Natural killer cell (primary cell): ENCODE results near the gene CCDC30. TPM values are rescaled to one million over a fixed set of nuclear protein-coding genes. Genes with fewer than 3 reads are reported as not detected.

Experiments
- ATAC-seq, 3 donors: fragments of 150-1000 bp in 2 of 3; fragments of 200-7000 bp in 1 of 3; cut with Tn5 transposase; 1 replicate in 1 of 3; 2 replicates in 2 of 3; pipeline ENCODE4 v1.10.0; 2021; ENCODE audit warnings: mild to moderate bottlenecking in 2 of 3, moderate library complexity in 2 of 3
- DNase-seq, 2 donors: peaks; one replicate each; pipeline versions ENCODE4 v3.0.0 to v3.0.0-alpha.2; 2013 to 2021; ENCODE audit warnings: mixed read lengths in 1 of 2
- H3K27ac ChIP-seq: one replicate; pipeline ENCODE4 v1.5.1; 2013; ENCODE audit warnings: mild to moderate bottlenecking, low read length
- H3K27me3 ChIP-seq: one replicate; pipeline ENCODE4 v1.6.1; 2013; ENCODE audit warnings: low read length; ENCODE audit not compliant: control insufficient read depth, insufficient read depth
- H3K36me3 ChIP-seq: one replicate; pipeline ENCODE4 v1.6.1; 2013; ENCODE audit warnings: low read length; ENCODE audit not compliant: control insufficient read depth, insufficient read depth
- H3K4me1 ChIP-seq: one replicate; pipeline ENCODE4 v1.6.1; 2013; ENCODE audit warnings: low read length; ENCODE audit not compliant: control insufficient read depth, insufficient read depth
- H3K4me3 ChIP-seq: one replicate; pipeline ENCODE4 v1.5.1; 2013; ENCODE audit warnings: low read length
- H3K9me3 ChIP-seq: one replicate; pipeline ENCODE4 v1.6.1; 2013; ENCODE audit warnings: low read length; ENCODE audit not compliant: control insufficient read depth, insufficient read depth
- H3K27ac Mint-ChIP-seq, 2 donors: one replicate each; pipeline ENCODE4 v1.8.0; 2022; ENCODE audit warnings: mild to moderate bottlenecking in 2 of 2, mixed read lengths in 2 of 2, moderate library complexity in 1 of 2
- H3K27me3 Mint-ChIP-seq, 2 donors: one replicate each; pipeline ENCODE4 v1.8.0; 2022; ENCODE audit warnings: low read depth in 2 of 2, mixed read lengths in 2 of 2
- H3K36me3 Mint-ChIP-seq: one replicate; pipeline ENCODE4 v1.8.0; 2022; ENCODE audit warnings: mixed read lengths
- H3K4me1 Mint-ChIP-seq, 2 donors: one replicate each; pipeline ENCODE4 v1.8.0; 2022; ENCODE audit warnings: mixed read lengths in 2 of 2
- H3K4me3 Mint-ChIP-seq: one replicate; pipeline ENCODE4 v1.8.0; 2022; ENCODE audit warnings: mild to moderate bottlenecking, moderate library complexity, mixed read lengths
- H3K9me3 Mint-ChIP-seq, 2 donors: one replicate each; pipeline ENCODE4 v1.8.0; 2022; ENCODE audit warnings: mixed read lengths in 2 of 2
- CTCF ChIP-seq: fragments of 200-600 bp; IDR thresholded peaks from one replicate; pipeline ENCODE4 v1.8.0; 2022; ENCODE audit warnings: antibody characterized with exemption
- WGBS: methylation state at CpG from one replicate; pipeline ENCODE4 v1.1.7; 2013; ENCODE audit warnings: missing lambda C conversion rate; ENCODE audit not compliant: insufficient coverage; 5-methylcytosine and 5-hydroxymethylcytosine counted together
- intact Hi-C: fragments of 100-400 bp; cut with micrococcal nuclease; formaldehyde crosslinking; loops from one replicate; pipeline ENCODE4 v1.14.2; 2022
- total RNA-seq, 4 donors: library from RNA; stranded (reverse); fragments of 120-200 nt in 1 of 4; gene quantifications; one replicate each; pipeline versions ENCODE4 v1.2.3 to v1.2.4, GENCODE V29; 2013 to 2022

CCDC30 gene
- total RNA-seq, 3 donors from 2014 or later (not counting 1 experiment from before 2014, with no cell fraction given), result 4.5 to 6.1 (median 5.0) TPM

- no peak overlapping the region for H3K4me3 Mint-ChIP-seq
- no peaks in the 10 kb centered on the region for H3K27me3 ChIP-seq
Observed at GRCh38 chr1:42692461-42692860, 229.4 kb downstream of the CCDC30 start.

GRCh38 chr1:42692911-42693310 lies 229.8 kb downstream of the CCDC30 start:
- WGBS, result 90% methylated on average over 2 of the region's 2 CpGs
- no peaks in the 10 kb centered on the region for H3K27me3 ChIP-seq
- peaks cover 63 to 74% of the 10 kb centered on the region in 2 donors for H3K4me1 Mint-ChIP-seq
- TF ChIP-seq CTCF, result no peak
- H3K9me3 ChIP-seq, result no peaks in the 10 kb centered on the region
- peaks cover 34% of the 10 kb centered on the region for H3K36me3 ChIP-seq
- ATAC-seq, result no peak
- H3K4me1 ChIP-seq, result peaks cover 3% of the 10 kb centered on the region
- intact Hi-C loops, result no loop called here
- H3K27me3 Mint-ChIP-seq, result no peaks in the 10 kb centered on the region
- peak overlapping the region in 1 of 2 donors; percentile 34 for H3K27ac Mint-ChIP-seq
- H3K27ac ChIP-seq, result no peak overlapping the region
- H3K4me3 ChIP-seq, result no peak overlapping the region
- H3K4me3 Mint-ChIP-seq, result no peak overlapping the region
- no peaks in the 10 kb centered on the region for H3K9me3 Mint-ChIP-seq
- H3K36me3 Mint-ChIP-seq, result peaks cover 11% of the 10 kb centered on the region
- DNase-seq, result no peak

More at GRCh38 chr1:42692461-42692860, 229.4 kb downstream of the CCDC30 start:
- Mint-ChIP-seq H3K9me3 (no peaks in the 10 kb centered on the region), H3K27ac (peak overlapping the region in 1 of 2 donors; percentile 34), H3K36me3 (peaks cover 11% of the 10 kb centered on the region), H3K4me1 (peaks cover 67 to 79% of the 10 kb centered on the region in 2 donors), H3K27me3 (no peaks in the 10 kb centered on the region)
- intact Hi-C loops, result no loop called here
- Histone ChIP-seq H3K36me3 (peaks cover 30% of the 10 kb centered on the region), H3K4me3 (no peak overlapping the region), H3K27ac (no peak overlapping the region), H3K4me1 (peaks cover 3% of the 10 kb centered on the region), H3K9me3 (no peaks in the 10 kb centered on the region)
- TF ChIP-seq CTCF, result no peak
- no peak for ATAC-seq
- WGBS, result 70% methylated on average over 5 of the region's 5 CpGs
- no peak for DNase-seq

GRCh38 chr1:42698081-42698813 lies 235.2 kb downstream of the CCDC30 start:
- no peak for TF ChIP-seq CTCF
- no peaks in the 10 kb centered on the region for H3K9me3 Mint-ChIP-seq
- H3K4me3 ChIP-seq, result no peak overlapping the region
- ATAC-seq, result no peak
- 93% methylated on average over 4 of the region's 4 CpGs for WGBS
- H3K27ac ChIP-seq, result no peak overlapping the region
- intact Hi-C loops, result no loop called here
- no peaks in the 10 kb centered on the region for H3K4me1 ChIP-seq
- no peak for DNase-seq
- H3K27me3 ChIP-seq, result no peaks in the 10 kb centered on the region
- H3K9me3 ChIP-seq, result no peaks in the 10 kb centered on the region
- H3K4me1 Mint-ChIP-seq, result peaks cover 32 to 44% of the 10 kb centered on the region in 2 donors
- peak overlapping the region; percentile 30 to 48 for H3K27ac Mint-ChIP-seq
- no peaks in the 10 kb centered on the region for H3K27me3 Mint-ChIP-seq
- no peak overlapping the region for H3K4me3 Mint-ChIP-seq
- peaks cover 78% of the 10 kb centered on the region for H3K36me3 ChIP-seq
- peaks cover 25% of the 10 kb centered on the region for H3K36me3 Mint-ChIP-seq

GRCh38 chr1:42700006-42700405 lies 236.9 kb downstream of the CCDC30 start:
- H3K36me3 ChIP-seq, result peaks cover 87% of the 10 kb centered on the region
- DNase-seq (no peak), ATAC-seq (no peak)
- no peaks in the 10 kb centered on the region for H3K27me3 Mint-ChIP-seq
- H3K4me1 ChIP-seq, result no peaks in the 10 kb centered on the region
- H3K9me3 Mint-ChIP-seq, result no peaks in the 10 kb centered on the region
- H3K4me1 Mint-ChIP-seq, result peaks cover 30 to 39% of the 10 kb centered on the region in 2 donors
- H3K9me3 ChIP-seq, result no peaks in the 10 kb centered on the region
- H3K27ac ChIP-seq, result no peak overlapping the region
- TF ChIP-seq CTCF, result no peak
- H3K27ac Mint-ChIP-seq, result peak overlapping the region; percentile 30 to 48
- H3K4me3 Mint-ChIP-seq, result no peak overlapping the region
- H3K4me3 ChIP-seq, result no peak overlapping the region
- intact Hi-C loops, result no loop called here
- peaks cover 38% of the 10 kb centered on the region for H3K36me3 Mint-ChIP-seq
- H3K27me3 ChIP-seq, result no peaks in the 10 kb centered on the region
